ENCODE results near the gene CDH6. TPM values are rescaled to one million over a fixed set of nuclear protein-coding genes. Genes with fewer than 3 reads are reported as not detected.

Gene CDH6
- total RNA-seq, 1 donor from 2014 or later = 17.9 TPM

- no peak overlapping the region for H3K4me2 ChIP-seq
- H3K4me1 ChIP-seq = no peaks in the 10 kb centered on the region
- Mint-ChIP-seq H3K36me3 (peaks cover 41% of the 10 kb centered on the region), H3K9me3 (no peaks in the 10 kb centered on the region), H3K27ac (no peak overlapping the region), H3K4me3 (no peak overlapping the region), H3K4me1 (no peaks in the 10 kb centered on the region), H3K27me3 (ENCODE audit: insufficient read depth, low read depth) (no peaks in the 10 kb centered on the region)
- no peaks in the 10 kb centered on the region for H3K9me3 ChIP-seq (ENCODE audit: low read depth)
- DNase-seq (ENCODE audit: low spot score) = peak; percentile 52
- H4K20me1 ChIP-seq (ENCODE audit: low read depth) = no peaks in the 10 kb centered on the region
- H3K79me2 ChIP-seq (ENCODE audit: low read depth) = no peaks in the 10 kb centered on the region
- no peak overlapping the region for H2AFZ ChIP-seq (replicated peaks)
- no peaks in the 10 kb centered on the region for H3K27me3 ChIP-seq
- no peak overlapping the region for H3K9ac ChIP-seq
- no peaks in the 10 kb centered on the region for H3F3A ChIP-seq (ENCODE audit: low read depth)
- H3K27ac ChIP-seq = no peak overlapping the region
- H3K4me3 ChIP-seq = no peak overlapping the region
- H3K36me3 ChIP-seq = peaks cover 4% of the 10 kb centered on the region
- TF ChIP-seq EZH2phosphoT487 (IDR thresholded peaks at IDR 0.05) = no peak
- TF ChIP-seq, protein P1, sequence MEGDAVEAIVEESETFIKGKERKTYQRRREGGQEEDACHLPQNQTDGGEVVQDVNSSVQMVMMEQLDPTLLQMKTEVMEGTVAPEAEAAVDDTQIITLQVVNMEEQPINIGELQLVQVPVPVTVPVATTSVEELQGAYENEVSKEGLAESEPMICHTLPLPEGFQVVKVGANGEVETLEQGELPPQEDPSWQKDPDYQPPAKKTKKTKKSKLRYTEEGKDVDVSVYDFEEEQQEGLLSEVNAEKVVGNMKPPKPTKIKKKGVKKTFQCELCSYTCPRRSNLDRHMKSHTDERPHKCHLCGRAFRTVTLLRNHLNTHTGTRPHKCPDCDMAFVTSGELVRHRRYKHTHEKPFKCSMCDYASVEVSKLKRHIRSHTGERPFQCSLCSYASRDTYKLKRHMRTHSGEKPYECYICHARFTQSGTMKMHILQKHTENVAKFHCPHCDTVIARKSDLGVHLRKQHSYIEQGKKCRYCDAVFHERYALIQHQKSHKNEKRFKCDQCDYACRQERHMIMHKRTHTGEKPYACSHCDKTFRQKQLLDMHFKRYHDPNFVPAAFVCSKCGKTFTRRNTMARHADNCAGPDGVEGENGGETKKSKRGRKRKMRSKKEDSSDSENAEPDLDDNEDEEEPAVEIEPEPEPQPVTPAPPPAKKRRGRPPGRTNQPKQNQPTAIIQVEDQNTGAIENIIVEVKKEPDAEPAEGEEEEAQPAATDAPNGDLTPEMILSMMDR (IDR thresholded peaks at IDR 0.05) = peak; percentile 51
- TF ChIP-seq EZH2 (IDR thresholded peaks at IDR 0.05) = no peak
Observed at GRCh38 chr5:31317665-31318064, 124.2 kb downstream of the CDH6 start.

DNA sequence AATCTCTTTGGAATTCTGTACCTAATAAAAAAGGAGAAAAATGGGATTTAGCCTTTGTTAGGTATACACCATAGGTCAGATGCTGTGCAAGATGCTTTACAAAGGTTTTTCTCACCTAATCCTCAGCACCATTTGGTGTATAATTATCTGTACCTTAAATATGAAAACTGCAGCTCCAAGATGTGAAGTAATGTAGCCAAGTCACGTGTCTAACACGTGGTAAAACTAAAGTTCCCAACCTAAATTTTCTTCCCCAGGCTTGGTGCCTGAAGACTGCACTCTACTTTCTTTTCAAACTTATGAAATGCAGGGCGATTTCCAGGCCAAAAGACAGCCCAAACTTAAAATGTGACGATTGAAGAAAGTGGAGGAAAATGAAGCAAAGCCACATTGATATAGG lies 125.8 kb downstream of the CDH6 start:
- H2AFZ ChIP-seq (replicated peaks) = no peak overlapping the region
- no peaks in the 10 kb centered on the region for H3K4me1 Mint-ChIP-seq
- no peak for DNase-seq (ENCODE audit: low spot score)
- H3K27ac ChIP-seq = no peak overlapping the region
- H3K27me3 ChIP-seq = no peaks in the 10 kb centered on the region
- H3K36me3 ChIP-seq = peaks cover 2% of the 10 kb centered on the region
- no peaks in the 10 kb centered on the region for H4K20me1 ChIP-seq (ENCODE audit: low read depth)
- H3K79me2 ChIP-seq (ENCODE audit: low read depth) = no peaks in the 10 kb centered on the region
- no peaks in the 10 kb centered on the region for H3K9me3 Mint-ChIP-seq
- no peak overlapping the region for H3K9ac ChIP-seq
- H3K4me1 ChIP-seq = no peaks in the 10 kb centered on the region
- H3K4me2 ChIP-seq = no peak overlapping the region
- H3K27ac Mint-ChIP-seq = no peak overlapping the region
- peaks cover 37% of the 10 kb centered on the region for H3K36me3 Mint-ChIP-seq
- no peak overlapping the region for H3K4me3 Mint-ChIP-seq
- H3K4me3 ChIP-seq = no peak overlapping the region
- no peaks in the 10 kb centered on the region for H3F3A ChIP-seq (ENCODE audit: low read depth)
- no peaks in the 10 kb centered on the region for H3K27me3 Mint-ChIP-seq (ENCODE audit: insufficient read depth, low read depth)
- TF ChIP-seq EZH2 (IDR thresholded peaks at IDR 0.05) (no peak), EZH2phosphoT487 (IDR thresholded peaks at IDR 0.05) (no peak)
- TF ChIP-seq, protein P1 (IDR thresholded peaks at IDR 0.05) = no peak
- H3K9me3 ChIP-seq (ENCODE audit: low read depth) = no peaks in the 10 kb centered on the region

DNA sequence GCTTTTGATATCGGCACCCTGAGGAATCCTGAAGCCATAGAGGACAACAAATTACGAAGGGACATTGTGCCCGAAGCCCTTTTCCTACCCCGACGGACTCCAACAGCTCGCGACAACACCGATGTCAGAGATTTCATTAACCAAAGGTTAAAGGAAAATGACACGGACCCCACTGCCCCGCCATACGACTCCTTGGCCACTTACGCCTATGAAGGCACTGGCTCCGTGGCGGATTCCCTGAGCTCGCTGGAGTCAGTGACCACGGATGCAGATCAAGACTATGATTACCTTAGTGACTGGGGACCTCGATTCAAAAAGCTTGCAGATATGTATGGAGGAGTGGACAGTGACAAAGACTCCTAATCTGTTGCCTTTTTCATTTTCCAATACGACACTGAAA lies 129.5 kb downstream of the CDH6 start:
- Histone ChIP-seq H3K4me1 (peaks cover 5% of the 10 kb centered on the region), H3F3A (ENCODE audit: low read depth) (no peaks in the 10 kb centered on the region), H3K4me2 (no peak overlapping the region), H3K27ac (no peak overlapping the region), H3K79me2 (ENCODE audit: low read depth) (no peaks in the 10 kb centered on the region), H3K36me3 (no peaks in the 10 kb centered on the region), H3K9me3 (ENCODE audit: low read depth) (no peaks in the 10 kb centered on the region), H4K20me1 (ENCODE audit: low read depth) (no peaks in the 10 kb centered on the region), H3K9ac (no peak overlapping the region), H2AFZ (replicated peaks) (no peak overlapping the region), H3K27me3 (no peaks in the 10 kb centered on the region), H3K4me3 (no peak overlapping the region)
- DNase-seq (ENCODE audit: low spot score) = no peak
- no peak for TF ChIP-seq EZH2 (IDR thresholded peaks at IDR 0.05)
- TF ChIP-seq, protein P1 (IDR thresholded peaks at IDR 0.05) = no peak
- Mint-ChIP-seq H3K27ac (no peak overlapping the region), H3K27me3 (ENCODE audit: insufficient read depth, low read depth) (no peaks in the 10 kb centered on the region), H3K4me3 (no peak overlapping the region), H3K9me3 (no peaks in the 10 kb centered on the region), H3K36me3 (peaks cover 33% of the 10 kb centered on the region), H3K4me1 (peaks cover 4% of the 10 kb centered on the region)
